ENCODE measurements around the gene PPARG.

The PPARG gene

DNA sequence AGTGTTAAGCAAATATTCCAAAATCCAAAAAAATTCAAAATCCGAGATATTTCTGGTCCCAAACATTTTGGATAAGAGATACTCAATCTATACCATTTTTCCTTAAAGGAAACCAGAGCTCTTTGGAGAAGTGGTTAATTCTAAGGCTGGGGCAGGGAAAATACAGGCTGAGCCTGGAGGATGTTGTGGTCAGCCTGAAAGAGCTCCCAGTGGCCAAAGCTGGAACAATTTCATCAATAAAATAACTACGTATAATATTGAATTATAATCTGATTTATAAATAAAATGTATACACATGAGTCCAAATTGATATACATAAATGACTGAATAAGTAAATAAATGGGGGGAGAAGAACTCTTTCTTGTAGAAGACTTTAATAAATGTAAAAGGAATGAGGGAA lies 24.6 kb downstream of the PPARG start:
- DNase-seq: no peak

DNA sequence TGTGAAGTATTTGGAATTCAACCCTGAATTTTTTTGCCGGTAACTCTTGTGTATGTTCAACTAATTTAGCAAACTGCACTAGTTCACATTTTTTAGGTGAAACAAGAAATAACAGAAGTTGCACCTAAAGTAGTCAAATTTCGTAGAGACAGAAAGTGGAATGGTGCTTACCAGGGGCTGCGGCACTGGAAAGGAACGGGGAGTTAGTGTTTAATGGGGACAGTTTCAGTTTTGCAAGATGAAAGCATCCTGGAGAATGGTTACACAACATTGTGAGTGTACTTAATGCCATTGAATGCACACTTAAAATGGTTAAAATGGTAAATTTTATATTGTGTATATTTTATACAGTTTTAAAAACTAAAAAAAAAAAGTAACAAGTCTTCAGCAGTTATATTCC lies 27.4 kb downstream of the PPARG start:
- no peak for DNase-seq

DNA sequence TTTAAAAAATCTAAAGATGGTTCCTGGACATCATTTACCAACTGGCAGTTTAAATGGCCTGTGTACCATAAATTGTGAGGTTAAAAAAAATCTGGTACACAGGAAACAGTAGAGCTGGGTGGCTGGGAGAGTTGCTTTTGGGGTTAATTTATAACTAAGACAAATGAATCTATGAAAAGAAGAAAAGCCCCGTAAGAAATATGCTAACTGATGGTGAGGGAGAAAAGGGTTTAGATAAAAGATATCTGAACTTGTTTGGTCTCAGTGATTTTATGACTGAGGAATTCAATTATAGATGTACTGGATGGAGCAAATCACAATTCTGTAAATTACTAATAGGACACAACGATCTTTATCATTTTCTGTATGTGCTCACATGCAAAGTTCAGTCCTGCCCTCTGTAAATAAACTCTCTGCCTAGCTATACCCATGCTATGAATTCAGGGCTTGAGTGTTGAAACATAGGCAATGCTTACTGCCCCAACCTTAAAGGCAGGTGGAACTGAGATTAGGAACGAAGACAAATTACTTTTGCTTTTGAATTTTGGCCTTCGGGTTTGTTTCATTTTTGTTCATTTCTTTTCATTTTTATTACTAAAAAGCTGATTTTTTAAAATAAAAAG lies 28.0 kb downstream of the PPARG start:
- DNase-seq: no peak

DNA sequence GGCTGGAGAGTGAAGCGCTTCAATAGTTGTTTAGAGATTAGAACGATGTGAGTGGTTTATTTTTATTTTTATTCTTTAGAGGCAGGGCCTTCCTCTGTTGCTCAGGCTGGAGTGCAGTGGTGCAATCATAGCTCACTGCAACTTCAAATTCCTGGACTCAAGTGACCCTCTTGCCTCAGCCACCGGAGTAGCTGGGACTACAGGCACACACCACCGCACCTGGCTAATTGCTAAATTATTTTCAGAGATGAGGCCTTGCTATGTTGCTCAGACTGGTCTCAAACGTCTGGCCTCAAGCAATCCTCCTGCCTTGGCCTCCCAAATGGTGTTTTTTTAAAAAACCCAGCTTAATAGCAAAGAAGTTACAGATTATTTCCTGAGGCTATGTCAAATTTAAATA lies 29.0 kb downstream of the PPARG start:
- DNase-seq: no peak

DNA sequence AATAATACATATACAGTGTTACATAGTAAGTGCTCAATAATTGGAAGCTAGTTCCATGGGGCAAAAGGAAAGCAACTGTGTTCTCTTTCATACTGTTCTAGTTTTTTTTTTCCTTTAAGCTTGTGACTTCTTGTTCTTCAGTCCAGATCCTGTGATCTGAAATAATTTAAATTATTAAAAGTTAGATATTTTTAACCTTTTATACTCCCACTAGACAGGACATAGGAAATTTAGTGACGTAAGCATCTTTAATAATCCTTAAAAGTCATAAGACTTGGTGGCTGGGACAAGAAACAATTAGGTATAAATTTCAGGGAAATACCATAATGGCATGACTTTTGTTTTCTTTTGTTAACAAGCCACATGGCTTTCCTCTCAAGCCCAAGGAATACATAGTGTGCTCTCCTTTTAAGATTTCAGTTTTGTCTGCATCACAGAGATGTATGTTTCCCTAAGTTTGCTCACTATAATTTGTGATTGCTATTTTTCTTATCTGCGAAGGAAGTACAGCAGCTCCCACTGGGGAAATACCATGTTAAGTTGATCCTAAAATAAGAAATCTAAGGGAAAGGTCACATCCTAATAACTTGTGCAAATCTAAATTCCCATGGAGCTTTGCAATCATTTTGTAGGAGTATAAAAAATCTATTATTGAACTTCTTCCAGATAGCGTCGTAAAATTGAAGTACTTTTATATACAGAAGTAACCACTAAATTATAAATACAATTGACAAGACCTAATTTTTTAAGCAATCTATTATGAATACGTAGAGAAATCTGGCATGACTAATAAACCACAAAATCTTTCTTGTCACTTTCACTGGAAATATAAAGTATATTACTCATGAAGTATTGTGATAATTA lies 30.1 kb downstream of the PPARG start:
- no peak for DNase-seq

DNA sequence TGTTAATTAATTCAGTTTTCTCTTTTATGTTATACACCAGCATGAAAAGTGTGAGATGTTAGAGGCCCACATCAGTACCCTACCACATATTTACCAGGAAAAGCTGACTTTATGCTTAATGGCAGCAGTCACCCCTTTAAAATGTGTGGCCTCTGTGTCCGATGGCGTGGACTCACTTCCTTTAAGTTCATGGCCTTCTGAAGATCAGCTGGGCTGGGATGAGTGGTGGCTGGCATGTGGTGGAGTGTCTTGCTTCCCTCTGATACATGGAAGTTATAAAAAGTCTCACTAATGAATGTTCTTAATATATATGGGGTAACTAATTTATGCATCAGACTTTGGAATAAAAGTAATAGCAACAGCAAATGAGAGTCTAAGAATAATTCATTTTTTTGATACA lies 32.1 kb downstream of the PPARG start:
- DNase-seq: no peak

DNA sequence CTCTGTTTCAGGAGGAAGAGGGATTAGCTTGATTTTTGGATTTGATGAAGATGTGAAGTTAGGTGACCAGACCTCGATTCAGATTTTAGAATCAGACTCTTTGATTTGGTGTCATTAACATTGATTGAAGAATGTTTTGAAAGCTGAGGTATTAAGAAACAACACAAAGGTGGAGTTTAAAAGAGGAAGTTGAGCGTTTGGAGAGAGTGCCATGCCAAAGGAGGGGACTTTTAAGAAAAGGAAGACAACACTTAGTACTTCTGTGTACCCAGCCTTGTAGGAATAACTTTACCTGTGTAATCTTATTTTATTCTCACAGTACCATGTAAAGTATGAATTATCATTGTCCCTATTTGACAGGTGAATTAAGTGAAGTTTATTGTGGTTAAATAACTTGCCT lies 34.4 kb downstream of the PPARG start:
- no peak for DNase-seq

DNA sequence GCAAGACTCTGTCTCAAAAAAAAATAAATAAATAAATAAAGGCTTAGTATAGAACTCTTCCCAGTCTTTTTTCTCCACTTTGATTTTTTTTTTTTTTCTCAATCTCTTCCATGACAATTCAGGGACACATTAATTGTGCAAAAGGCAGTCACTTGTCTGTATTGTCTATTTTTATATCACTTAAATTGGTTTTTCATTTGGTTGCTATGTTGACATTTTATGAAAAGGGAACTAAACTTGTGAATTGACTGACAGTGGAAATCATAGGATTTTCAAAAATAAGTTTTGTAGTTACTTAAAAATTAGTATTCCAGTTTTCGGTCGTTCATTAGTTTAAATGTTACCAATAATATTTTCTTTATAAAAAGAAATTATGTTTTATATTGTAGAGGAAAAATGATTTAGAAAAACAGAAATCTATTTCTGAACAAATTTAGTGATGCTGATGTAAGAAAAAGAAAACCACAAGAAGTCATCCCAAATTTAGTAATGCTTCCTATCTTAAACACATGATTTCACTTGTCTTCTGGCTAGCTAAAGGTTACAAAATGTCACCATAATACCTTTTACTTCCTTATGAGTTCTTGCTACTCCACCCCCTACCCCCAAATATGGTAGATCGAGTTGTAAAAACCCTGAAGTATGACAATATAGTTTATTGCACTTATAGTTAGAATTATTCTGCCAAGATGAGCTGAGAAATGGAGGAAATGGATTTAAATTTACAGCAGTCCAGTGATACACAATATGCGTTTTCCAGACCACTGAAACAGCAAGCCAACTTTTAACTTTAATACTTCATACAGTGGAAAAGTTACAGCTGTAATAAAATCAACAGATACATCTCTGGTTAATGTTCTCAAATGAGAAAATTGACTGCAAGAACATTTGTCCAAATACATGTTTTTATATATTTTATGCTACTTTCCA lies 37.0 kb downstream of the PPARG start:
- DNase-seq: no peak

DNA sequence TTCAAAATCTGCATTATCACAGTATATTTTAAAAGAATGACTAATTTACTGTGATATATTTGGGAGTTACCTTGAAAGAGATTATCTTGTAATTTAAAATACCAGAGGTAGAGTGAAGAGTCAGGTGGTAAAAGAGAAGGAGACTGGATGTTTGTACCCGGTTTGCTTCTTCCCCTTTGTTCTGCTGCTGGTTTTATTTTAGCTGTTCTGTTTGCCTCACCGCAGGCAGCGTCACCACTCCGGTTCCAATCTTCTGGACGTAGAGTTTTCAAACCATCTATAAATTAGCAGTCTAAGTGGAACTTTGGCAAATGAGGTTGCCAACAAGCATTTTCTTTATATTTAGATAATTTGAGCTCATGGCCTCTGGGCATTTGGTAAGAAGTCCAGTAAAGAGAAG lies 38.2 kb downstream of the PPARG start:
- no peak for DNase-seq

DNA sequence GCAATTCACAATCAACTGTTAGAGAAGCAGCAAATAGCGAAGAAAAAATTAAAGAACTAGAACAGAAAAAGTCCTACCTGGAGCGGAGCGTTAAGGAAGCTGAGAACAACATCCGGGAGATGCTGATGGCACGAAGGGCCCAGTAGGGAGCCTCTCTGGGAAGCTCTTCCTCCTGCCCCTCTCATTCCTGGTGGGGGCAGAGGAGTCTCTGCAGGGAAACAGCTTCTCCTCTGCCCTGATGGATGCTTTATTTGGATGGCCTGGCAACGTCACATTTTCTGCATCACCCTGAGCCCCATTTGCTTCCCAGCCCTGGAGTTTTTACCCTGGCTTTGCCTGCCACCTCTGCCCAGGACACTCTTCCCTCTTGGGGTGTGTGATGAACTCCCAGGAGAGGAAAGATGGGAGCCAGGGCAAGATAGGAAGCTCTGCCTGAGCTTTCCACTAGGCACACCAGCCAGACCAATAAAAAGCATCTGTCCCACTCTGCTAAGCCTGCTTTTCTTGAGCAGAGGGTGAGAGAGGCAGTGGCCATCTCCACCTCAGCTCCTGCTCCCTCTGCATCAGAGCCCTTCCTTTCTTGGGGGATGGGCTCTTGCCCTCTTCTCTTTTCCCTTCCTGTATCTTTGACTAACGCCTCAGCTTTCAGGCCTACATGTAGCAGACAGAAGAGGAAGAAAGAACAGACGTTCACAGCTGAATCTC lies 39.4 kb downstream of the PPARG start:
- DNase-seq: no peak

DNA sequence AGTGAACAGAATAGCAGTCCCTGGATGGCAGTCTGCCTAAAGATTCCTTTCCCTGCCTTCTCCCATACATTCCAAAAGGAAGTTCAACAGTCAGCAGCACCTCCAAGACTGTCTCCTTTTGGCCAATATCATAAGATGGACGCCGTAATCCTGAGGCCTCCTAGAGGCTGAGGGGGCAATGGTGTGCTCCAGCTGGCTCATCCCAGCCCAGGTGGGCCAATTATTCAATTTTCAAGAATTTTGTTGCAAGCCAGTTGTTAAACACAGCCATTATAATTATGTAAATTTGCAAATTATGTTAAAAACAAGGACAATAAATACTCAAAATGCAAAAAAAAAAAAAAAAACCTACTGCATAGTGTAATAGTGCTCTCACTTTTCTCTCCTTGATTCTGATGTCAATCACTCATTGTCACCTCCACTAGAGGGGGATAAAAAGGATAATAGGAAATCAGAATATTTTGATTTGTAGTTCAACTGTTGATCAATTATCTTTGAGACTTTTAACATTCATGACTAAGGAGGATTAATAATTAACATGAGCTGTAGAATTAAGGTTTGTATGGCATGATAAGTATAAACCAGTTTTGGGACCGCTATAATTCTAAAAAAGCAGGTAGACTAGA lies 40.1 kb downstream of the PPARG start:
- no peak for DNase-seq

DNA sequence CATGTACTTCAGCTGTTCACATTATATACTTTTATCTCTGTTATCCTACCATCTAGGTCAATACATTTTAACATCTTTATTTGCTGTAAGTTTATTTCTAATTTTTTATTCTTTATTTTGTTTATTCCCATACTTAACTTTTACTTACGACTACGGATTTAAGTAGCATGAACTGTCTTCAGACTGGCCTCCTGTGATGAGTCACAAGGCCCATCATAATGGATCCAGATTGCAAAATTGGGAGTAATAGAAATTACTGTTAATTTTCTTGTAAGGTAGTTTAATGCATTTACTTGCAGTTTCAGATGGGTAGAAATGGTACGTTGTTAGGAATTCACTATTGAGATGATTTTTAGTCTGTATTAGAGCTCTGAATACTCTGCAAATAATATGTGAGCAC lies 45.9 kb downstream of the PPARG start:
- no peak for DNase-seq

DNA sequence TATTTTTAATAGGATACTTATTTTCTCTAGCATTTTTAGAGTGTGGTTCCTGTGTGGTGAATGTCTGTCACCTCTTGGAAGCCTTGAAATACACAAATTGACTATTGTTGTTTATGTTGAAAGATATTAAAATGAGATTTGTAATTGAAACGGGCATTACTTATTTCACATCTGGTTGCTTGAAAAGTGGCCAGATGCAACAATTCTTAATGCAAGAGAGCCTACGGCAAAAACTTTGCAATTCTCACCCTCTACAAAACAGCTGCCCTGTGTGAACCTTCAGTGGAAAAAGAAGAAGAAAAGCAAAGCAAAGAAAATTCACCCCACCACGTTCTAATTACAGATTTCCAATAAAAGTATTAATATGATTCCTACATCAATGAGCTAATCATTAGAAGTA lies 46.6 kb downstream of the PPARG start:
- DNase-seq: no peak

DNA sequence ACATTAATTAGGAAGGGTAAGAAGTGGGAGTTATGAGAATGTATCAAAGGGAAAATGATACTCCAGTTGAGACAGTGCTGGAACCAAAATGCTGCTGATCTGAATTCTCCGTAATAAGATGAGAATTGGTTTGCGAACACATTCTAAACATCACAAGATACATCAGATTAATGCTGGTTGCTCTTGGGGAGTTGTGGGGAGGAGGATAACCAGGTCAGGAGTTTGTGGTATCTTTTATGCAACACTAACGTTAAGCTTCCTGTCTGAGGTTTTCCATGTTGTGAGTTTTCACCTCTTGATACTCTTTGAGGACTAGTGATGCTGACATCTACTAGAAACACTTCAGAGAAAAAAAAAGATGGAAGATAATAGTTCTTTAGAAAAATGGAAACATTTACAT lies 47.2 kb downstream of the PPARG start:
- no peak for DNase-seq

DNA sequence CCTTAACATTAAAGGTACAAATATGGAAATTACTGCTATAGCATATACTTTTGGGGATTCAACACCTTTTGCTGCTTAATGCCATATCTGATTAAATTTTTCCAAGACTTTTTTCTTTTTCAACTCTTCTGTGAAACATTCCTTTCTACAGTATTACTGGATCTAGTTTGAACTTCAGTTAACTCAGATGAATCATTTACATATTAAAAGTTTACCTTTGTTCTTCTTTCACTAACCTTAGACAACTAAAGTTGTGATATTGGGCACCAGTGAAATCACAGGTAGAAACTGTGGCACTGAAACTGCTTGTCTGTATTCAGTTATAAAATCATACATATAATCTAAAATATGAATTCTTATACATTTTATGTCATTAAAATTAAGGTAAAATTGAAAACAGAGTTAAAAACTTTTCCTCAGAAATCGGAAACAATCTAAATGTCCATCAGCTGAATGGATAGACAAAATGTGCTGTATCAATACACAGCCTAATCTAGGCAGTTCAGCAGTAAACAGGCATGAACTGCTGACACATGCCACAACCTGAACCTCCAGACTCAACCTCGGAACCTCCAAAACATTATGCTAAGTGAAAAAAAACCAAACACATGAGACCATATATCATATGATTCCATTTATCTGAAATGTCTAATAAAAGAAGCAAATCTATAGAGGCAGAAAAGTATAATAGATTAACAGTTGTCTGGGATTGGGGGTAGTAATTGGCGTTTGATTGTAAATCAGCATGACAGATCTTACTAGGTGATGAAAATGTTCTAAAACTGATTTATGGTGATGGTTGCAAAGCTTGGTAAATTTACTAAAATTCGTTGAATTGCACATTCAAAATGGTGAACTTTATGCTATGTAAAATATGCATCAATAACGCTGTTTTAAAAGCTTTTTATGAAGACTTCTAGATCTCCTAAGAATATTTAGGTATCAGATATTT lies 50.0 kb downstream of the PPARG start:
- no peak for DNase-seq

DNA sequence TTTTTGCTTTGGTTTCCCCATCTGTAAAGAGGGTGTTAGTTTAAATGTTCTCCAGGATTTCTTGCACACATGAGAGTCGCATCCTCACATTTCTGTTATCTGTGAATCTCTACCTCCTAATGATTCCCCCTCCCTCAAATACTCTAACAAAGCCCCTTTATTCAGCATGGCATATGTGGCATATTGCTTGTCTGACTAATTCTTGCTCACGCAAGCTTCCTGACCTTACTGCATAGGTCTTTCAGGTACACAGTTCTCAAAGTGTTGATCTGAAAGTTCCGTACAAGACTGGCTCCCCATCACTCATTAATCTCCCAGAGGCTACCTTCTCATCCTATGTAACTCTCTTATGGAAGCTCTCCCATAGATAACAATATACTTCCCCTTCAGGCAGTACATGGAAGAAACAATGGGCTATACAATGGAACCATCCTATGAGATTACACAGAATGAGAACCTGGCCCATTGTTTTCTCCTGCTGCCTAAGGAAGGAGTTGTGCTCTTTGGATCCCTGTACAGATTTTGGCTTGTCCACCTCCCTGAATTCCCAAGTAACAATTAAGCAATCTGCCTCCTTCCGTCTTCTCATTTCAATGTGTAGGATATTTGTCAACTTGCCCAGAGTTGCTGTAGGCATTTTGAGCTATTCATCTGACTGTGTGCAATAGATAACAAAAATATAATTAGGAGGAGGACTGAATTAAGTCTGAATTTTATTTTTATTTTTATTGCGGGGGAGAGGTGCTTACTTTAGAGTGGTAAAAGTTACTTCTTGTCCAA lies 51.0 kb downstream of the PPARG start:
- no peak for DNase-seq

DNA sequence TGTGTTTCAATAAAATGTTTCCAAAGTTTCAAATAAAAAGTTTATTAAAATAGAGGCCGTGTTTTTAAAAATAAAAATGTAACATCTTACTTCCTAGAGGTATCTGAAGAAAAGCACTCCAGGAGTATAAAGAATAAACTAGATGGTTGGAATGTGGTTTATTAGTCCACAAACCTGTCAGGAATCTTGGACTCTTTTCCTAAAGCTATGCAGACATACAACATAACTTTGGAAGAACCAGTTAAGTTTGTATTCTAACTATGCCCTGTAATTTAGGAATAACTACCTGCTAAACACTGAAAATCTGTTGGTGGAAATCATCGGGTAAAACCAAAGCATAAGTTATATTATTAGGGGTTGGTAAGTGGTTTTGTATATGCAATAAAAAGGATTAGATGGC lies 51.6 kb downstream of the PPARG start:
- no peak for DNase-seq

DNA sequence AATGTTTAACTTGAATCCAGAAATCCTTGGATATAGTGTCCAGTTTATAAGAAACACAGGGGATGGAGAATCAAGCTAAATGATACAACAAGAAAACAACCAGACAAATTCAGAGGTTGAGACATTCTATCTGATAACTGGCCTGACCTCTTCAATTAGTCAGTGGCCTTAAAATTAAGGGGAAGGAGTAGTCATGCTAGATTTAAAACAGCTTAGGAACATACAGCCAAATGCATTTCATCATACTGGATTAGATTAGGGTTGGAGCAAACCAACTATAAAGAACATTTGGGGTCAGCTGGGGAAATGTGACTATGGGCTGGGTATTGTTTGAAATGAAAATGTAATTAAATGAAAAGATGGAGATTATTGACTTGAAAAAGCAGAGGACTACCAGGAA lies 53.3 kb downstream of the PPARG start:
- no peak for DNase-seq

DNA sequence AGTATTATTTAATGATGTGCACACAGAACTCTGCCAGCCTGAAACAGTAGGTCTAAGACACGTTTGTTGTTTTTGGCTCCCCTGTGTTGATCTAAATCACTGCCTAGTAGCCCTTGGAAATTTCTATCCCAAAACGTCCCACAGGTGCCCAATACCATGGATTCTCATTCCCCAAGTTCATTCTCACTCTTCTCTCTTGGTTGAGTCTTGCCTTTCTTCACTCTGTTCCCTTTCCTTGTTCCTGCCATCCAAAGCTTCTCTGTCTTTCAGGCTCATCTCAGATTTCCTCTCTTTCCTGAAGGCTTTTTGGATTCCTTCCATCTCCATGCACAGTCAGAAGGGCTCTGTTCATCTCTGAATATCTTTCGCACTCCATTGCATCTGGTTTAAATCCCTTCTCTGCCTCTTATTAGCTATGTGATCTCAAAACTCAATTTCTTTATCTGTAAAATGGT lies 54.2 kb downstream of the PPARG start:
- DNase-seq: no peak

DNA sequence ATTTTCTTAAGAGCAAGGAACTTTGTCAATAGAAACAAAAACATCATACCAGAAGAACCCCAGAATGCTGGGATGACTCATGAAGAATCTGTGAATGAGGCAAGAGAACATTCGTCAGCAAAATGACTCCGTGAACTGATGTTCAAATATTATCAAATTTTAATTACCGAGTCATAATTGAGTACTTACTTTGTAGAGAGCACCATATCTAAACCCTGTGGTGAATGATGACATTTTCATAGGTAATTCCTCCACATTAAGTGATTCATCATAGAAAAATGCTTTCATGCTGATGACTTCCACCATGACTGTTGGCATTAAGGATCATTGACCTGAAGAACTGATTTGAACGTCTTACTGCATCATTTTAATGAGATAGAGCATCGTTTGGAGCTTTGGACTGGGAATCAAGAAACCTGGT lies 56.3 kb downstream of the PPARG start:
- no peak for DNase-seq

All from NCI-H2107 (cell line).